GM18909 (cell line): ENCODE measurements around the gene PAQR4.

Experiments
- ATAC-seq: cut with Tn5 transposase; IDR thresholded peaks from one replicate; pipeline ENCODE4 v1.9.1; 2021; ENCODE audit warnings: mild to moderate bottlenecking; ENCODE audit not compliant: unreplicated experiment, poor library complexity

PAQR4 gene

DNA sequence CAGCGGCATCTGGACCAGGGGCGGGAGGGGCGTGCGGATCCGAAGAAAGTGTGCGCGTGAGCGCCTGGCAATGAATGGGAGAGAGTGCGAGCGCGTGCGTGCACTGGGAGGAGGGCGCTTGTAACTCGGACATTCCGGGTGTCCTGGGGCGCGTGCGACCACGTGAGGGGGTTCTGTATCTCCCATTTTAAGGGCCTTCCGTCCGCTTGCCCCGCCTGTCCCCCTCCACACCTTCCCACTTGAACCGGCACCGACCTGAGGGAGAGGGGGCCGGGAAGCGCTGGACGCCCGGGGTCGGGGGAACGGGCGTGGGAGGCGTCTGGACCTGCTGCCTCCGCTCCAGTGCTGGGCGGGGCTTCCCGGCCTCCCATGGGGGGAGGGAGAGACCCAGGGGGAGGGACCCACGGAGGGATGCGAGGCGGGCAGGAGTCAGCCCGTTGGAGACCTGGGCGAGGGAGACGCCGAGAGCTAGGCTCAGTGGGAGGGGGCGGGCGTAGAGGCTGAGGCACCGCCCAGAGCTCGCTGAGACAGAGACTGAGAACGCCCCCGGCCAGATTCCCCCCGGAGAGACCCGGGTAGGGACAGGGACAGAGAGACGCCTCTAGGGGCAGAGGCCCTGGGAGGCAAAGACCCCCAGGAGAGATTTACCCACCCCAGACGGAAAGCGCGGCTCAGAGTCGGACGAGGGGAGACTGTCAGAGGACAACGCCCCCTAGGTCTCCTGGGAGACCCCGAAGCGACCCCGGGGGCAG lies 5.2 kb upstream of the PAQR4 start, which contains the start of gene KREMEN2:
Gene KREMEN2, plus strand, starts transcription at position 553 of the 752 bp plus-strand sequence. CDS start 246 bp downstream, outside the sequence.
- ATAC-seq: no peak

DNA sequence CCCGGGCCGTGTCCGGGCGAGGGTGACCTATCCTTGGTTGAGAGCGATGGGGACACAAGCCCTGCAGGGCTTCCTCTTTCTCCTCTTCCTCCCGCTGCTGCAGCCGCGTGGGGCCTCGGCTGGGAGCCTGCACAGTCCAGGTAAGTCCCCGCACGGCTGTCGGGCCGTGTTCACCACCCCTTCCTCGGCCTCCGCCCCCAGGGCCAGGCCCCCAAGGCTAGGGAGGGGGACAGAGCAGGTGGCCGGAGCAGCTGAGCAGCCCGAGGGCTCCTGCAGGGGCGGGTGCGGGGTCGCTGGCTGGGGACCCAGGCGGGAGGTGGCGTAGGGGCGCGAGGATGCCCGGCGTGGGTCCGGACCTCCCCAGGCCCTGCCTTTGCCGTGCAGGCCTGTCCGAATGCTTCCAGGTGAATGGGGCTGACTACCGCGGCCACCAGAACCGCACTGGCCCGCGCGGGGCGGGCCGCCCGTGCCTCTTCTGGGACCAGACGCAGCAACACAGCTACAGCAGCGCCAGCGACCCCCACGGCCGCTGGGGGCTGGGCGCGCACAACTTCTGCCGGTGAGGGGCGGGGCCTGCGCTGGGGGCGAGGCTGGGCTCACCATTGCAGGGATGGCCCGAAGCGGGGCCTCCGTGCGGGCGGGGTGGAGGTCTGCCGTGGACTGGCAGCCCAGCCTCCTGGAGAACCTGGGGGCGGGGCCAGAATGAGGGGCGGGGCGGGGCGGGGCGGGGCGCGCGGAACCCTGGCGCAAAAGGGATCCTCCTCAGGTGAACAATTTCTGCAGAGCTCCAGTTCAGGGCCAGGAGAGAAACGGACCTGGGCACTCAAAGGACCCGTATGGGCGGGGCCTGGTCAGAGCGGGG lies 4.4 kb upstream of the PAQR4 start:
- no peak for ATAC-seq

DNA sequence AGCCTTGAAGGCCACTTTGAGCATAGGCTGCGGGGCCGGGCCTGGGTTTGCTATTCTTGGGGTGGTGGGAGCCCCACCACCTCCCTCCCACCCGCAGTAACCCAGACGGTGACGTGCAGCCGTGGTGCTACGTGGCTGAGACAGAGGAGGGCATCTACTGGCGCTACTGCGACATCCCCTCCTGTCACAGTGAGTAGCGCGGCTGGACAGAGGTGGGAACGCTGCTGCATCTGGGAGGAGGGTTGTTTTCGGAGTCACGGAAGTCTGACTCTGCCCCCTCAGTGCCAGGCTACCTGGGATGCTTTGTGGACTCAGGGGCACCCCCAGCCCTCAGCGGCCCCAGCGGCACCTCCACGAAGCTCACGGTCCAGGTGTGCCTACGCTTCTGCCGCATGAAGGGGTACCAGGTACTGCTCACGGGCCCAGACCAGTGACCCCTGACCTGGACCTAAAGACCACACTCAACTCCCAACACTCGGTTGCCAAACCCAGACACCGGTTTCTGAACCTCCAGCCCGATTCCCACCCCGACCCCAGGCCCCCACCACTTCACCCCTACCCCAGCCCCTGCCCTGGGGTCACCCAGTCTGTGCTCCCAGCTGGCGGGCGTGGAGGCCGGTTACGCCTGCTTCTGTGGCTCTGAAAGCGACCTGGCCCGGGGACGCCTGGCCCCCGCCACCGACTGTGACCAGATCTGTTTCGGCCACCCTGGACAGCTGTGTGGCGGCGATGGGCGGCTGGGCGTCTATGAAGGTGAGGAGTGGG lies 2.9 kb upstream of the PAQR4 start:
- ATAC-seq: no peak

DNA sequence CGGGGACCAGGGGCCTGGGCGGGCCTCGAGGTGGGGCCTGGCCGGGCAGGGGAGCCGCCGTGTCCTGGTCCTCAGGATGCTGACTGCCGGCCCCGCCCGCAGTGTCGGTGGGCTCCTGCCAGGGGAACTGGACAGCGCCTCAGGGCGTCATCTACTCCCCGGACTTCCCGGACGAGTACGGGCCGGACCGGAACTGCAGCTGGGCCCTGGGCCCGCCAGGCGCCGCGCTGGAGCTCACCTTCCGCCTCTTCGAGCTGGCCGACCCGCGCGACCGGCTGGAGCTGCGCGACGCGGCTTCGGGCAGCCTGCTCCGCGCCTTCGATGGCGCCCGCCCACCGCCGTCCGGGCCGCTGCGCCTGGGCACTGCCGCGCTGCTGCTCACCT lies 2.3 kb upstream of the PAQR4 start:
- no peak for ATAC-seq

DNA sequence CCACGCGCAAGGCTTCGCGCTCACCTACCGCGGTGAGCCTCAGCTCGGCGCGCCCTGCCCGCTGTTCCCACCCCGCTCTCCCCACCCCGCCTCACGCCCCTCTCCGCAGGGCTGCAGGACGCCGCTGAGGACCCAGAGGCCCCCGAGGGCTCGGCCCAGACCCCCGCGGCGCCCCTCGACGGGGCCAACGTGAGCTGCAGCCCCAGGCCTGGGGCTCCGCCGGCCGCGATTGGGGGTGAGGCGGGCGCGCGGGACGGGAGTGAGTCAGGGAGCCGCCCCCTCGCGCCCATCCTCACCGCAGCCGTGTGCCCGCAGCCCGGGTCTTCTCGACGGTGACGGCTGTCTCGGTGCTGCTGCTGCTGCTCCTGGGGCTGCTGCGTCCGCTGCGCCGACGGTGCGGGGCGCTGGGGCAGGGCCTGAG lies 1.9 kb upstream of the PAQR4 start:
- no peak for ATAC-seq

DNA sequence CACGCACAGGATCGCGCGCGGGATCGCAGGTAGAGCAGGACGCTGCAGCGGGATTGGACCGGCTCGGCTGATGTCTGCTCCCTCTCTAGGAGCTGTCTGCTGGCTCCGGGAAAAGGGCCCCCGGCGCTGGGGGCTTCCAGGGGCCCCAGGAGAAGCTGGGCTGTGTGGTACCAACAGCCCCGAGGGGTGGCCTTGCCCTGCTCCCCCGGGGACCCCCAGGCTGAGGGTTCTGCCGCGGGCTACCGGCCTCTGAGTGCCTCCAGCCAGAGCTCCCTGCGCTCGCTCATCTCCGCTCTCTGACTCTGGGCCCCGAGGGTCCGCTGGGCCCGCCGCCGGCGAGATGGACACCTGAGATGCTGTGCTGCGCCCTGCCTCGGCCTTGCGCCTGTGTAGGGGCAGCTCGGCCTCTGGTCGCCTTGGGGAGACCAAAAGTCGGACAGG lies 1.4 kb upstream of the PAQR4 start:
- no peak for ATAC-seq

DNA sequence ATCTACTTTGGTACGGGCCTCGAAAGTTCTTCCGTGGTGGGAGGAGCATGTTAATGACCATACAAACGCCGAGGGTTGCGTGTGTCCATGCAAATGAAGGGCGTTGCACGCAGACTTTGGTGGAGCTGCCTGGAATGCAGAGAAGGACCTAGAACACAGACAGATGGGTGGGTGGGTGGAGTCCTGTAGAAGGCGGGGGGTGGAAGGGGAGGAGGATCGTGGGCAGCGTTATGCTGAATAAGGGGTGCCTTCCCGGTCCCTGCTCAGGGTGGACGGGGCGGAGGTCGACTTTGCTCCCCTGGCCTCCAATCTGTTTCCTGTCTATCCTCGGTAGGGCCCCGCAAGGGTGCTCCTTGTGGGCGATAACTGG lies 795 bp upstream of the PAQR4 start:
- no peak for ATAC-seq

DNA sequence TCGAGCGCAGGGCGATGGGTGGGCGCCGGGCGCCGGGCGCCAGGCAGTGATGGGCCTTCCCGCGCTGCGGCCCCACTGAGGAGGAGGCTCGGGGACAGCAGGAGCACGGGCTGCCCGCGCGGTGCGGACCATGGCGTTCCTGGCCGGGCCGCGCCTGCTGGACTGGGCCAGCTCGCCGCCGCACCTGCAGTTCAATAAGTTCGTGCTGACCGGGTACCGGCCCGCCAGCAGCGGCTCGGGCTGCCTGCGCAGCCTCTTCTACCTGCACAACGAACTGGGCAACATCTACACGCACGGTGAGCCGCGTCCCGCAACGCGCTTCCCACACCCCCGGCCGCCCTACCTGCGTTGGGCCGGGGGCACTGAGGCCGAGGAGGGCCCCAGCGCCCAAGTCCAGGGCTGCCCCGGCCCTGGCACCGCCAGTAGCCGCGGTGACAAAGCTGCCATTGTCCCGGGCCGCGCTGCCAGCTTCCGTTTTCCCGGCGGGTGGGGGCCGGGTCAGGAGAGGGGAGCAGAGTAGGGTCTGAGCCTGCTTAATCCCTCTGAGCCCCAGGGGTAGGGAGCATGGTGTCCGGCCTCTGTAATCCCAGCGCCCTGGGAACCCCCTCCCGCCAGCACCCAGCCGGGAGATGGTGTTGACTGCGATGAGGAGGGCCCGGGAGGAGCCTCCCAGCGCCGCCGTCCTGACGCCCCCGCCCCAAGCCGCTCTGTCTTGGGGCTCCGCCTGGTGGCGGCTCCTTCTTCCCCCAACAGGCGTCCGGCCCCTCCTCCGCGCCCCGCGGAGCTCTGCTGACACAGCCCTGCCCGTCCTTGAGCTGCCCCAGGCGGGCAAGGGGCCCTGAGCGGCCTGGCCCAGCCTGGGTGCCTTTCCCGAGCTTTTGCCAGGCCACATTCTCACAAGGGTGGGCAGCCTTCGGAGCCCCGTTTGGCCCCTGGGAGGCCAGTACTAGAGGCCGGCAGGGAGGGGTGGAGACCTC lies 685 bp downstream of the PAQR4 start:
- ATAC-seq: peak; percentile 38

DNA sequence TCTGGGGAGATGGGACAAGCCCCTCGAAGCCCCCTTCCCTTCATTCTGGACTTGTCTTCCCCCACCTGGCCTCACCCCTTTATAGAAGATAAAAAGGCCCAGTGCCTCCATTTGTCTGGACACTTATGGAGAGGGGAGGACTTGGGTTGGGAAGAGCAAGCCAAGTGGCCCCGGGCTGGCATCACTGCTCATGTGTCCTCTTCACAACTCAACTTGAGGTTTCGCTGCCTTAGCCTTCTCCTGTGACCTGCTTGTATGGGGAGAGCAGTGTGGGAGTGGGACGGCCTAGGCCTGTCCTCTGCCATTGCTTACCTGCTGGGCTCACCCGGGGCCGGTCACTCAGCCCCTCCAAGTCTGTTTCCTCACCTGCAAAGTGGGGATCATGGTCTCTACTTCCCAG lies 1.4 kb downstream of the PAQR4 start:
- ATAC-seq: no peak

DNA sequence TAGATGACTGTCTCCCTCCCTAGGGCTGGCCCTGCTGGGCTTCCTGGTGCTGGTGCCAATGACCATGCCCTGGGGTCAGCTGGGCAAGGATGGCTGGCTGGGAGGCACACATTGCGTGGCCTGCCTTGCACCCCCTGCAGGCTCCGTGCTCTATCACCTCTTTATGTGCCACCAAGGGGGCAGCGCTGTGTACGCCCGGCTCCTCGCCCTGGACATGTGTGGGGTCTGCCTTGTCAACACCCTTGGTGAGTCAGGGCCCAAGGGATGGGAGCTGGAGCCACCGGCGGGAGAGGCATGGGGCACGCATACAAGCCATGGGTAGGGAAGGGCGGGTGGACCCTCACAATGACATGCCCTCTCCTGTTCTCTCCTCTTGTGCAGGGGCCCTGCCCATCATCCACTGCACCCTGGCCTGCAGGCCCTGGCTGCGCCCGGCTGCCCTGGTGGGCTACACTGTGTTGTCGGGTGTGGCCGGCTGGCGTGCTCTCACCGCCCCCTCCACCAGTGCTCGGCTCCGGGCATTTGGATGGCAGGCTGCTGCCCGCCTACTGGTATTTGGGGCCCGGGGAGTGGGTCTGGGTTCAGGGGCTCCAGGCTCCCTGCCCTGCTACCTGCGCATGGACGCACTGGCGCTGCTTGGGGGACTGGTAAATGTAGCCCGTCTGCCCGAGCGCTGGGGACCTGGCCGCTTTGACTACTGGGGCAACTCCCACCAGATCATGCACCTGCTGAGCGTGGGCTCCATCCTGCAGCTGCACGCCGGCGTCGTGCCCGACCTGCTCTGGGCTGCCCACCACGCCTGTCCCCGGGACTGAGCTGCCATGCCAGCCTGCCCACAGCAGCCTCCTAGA lies 2.2 kb downstream of the PAQR4 start:
- no peak for ATAC-seq

DNA sequence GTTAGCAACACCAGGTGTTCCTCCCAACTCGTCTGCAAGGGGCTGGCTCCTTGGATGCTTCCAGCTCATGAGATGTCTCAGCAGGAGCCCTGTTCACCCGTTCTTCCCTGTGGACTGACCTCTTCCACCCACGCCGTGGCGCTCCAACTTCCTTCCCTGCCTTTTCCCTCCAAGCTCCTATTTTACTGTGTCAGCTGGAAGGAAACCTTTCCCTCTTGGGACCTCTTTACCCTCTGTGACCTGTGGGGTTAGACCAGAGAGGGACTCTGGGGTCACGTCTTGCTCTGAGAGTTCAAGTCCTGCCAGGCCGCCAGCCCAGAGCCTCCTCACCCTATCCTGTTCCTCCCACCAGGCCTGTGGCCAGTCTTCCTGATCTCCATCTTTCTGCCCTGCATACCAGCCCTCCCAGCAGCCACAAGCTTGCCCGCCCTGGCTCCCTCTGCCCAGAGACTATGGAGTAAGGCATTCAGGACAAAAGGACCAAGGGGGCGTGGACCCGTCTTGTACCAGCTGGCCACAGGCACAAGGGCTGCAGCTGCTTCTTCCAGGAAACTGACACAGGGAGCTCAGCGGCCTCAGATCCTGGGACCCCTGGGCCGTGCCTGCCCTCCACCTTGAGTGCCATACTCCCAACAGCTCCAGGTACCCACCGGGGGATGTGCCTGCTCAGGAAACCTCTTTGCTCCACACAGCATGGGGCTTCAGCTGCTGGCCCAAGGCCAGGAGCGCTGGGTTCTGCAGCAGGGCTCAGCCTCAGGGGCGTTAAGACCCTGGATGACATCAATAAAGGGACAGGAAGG lies 3.0 kb downstream of the PAQR4 start:
- no peak for ATAC-seq

DNA sequence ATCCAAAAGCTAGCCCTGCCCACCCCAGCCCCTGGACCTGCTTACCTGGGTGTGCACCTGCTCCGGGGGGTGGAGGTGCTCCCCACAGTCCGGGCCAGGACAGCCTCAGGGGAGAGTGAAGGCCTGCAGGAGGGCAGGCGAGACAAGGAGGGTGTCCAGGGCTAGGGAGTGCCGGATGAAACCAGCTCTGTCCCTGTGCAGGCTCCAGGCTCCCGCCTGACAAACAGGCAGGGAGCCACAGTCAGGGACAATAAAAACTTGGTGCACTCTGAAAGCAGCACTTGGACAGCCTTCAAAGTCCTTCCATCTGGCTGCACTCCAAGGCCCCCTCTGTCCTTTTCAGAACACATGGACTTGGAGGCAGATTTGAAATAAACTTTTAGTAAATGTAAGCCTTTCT lies 3.9 kb downstream of the PAQR4 start:
- no peak for ATAC-seq

DNA sequence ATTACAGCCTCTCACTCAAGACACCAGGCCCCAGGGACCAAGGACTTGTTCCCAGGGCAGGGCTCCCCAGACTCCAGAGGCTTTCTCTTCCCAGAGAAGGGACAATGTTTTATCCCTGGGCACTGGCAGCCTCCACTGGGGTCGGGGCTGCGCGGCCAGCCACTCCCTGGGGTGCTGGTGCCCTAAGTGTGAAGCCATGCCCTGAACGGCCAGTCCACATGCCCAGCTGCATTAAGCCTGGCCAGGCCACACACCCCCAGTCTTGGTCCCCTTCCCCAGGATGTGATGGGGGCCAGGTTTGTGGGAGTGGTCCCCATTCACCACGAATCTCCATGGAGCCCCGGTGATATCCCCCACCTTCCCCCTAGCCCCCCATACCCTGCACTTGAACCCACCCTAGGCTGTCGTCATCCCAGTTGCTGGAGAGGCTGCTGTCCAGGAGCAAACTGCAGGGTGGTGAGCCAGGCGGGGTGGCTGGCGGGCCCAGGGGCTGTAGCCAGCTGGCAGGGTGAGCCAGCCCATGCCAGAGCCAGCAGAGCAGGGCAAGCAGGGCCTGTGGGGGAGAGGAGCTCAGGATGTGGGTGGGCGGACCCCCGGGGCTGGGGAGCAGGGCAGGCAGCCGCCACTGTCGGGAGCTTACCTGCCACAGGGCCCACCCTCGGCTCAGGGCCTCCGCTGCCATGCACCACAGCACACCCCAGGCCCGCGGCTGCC lies 4.6 kb downstream of the PAQR4 start:
- ATAC-seq: no peak

DNA sequence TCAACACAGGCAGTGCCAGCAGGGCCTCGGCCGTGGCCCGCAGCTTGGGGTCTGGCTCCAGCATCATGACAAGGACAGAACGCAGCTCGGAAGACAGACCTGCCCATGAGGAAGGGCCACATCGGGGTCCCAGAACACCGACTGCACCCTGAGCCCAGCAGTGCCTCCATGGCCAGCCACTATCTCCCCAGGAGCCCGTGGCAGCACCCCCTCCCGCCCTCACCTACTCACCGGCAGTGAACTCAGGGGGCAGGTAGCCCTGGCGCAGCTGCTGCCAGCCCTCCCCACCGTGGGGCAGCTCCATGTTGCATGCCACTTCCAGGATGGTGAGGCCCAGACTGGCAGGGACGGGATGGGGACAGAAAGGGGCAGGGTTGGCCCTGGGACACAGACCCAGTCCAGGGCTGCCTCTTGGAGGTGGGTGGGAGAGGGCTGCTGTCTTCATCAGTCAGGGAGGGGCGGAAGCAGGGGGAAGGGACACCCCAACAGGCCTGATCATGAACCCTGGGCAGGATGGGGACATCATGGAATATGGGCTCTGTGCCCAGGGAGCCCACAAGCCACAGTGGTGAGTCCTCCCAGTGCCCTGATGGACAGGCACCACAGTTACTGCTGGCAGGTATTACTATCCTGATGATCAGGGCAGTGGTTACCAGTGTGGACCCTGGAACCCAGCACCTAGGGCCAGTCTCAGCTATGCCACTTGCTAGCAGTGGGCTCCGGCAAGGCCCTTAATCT lies 5.3 kb downstream of the PAQR4 start:
- ATAC-seq: no peak

DNA sequence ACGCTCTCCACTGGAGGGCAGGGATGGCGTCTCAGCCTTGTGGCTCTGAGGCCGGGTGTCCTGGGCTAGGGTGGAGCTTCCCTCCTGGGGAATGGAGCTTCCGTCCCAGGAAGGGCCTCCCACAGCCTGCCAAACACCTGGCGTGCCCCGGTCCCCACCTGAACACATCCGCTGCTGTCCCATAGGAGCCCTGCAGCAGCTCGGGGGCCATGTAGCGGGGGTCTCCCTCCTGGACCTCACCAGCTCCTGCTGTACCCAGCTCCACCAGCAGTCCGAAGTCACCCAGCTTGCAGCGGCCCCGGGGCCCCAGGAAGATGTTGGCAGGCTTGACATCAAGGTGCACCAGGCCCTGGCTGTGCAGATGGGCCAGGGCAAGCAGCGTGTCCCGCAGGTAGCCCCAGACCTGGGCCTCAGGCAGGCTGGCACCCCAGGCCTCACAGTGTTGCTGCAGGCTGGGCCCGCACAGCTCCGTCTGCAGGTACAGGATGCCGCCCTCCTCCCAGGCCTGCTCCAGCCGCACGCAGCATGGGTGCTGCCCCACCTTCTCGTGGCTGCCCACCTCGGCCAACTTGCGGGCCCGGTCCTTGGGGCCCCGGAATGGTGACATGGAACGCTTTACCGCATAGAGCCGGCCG lies 6.1 kb downstream of the PAQR4 start:
- ATAC-seq: no peak

DNA sequence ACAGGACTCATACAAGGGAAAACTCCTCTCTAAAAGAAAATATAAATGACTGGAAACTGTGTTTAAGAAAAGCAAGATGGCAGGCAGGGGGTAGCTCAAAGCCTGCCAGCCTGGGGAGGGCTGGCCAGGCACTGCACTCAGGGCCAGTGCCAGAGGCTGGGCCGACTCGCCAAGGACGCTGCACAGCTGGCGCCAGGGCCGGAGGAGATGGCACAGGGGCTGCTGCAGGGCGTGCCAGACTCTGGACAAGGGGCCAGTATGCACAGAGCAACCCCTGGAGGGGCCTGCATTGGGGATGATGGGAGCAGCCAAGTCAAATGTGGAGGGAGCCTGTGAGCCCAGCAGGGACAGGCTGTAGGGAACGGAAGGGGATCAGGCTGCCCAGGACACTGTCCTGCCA lies 7.1 kb downstream of the PAQR4 start:
- no peak for ATAC-seq
